ENCODE measurements around the gene BCL2A1. TPM values are rescaled to one million over a fixed set of nuclear protein-coding genes. Genes with fewer than 3 reads are reported as not detected.

BCL2A1 gene
- total RNA-seq, 1 experiment from 2014 or later = not detected

DNA sequence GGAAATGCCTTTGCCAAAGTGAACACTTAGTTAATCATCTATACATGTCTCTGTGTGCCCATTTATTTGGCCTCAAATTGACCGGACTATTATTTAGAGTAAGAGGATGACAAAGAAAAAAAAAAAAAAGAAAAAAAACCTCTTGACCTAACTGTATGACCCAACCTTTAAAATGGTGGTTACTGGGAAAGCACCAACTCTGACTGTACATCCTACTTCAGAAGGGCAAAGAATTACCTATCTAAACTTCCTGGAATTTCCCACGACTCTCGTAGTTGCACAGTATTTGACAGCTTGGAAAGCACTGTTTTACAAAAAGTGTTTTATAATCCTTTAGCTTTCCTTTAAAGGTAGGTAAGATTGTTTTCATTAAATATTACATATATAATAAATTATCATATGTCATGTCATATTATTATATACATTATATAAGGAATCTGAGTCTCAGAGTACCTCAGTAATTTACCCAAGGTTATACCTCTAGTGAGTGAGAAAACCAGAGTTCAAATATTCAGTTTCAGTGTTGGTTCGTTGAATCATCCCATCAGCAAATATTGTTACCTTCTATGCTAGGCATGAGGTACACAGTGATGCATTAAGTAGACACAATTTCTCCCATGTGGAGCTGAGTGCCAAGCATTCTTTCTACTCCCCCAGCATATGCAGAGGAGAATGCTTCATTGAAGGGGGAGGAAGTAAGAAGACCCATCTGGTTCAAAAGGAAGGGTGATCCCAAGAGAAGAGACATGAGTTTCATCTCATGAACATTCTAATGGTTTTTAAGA, 5.0 kb downstream of the BCL2A1 start:
- DNase-seq = no peak
- Histone ChIP-seq H3K23ac (ENCODE audit: insufficient read length, low read depth, low read length) (no peak overlapping the region), H3K4me1 (ENCODE audit: insufficient read depth, low read length) (no peaks in the 10 kb centered on the region; the same call in 1 of the 2 replicates), H2BK5ac (ENCODE audit: insufficient read length, low read length) (no peak overlapping the region), H3K18ac (ENCODE audit: insufficient read length, low read depth, low read length) (no peak overlapping the region), H2AFZ (ENCODE audit: low read length) (no peak overlapping the region), H2BK12ac (ENCODE audit: insufficient read length, low read depth, low read length) (no peak overlapping the region), H3K4me2 (ENCODE audit: insufficient read depth, insufficient read length, low read length) (no peak overlapping the region), H4K91ac (ENCODE audit: insufficient read length, low read depth, low read length) (no peak overlapping the region), H4K20me1 (ENCODE audit: control insufficient read depth, insufficient read depth, insufficient read length) (no peaks in the 10 kb centered on the region), H2BK120ac (ENCODE audit: low read depth, low read length, poor library complexity, severe bottlenecking) (no peak overlapping the region), H3K9ac (ENCODE audit: extremely low read depth, insufficient read length, low read length) (no peak overlapping the region), H3K79me1 (ENCODE audit: insufficient read depth, low read depth, low read length, poor library complexity, severe bottlenecking) (no peaks in the 10 kb centered on the region), H3K4ac (ENCODE audit: low read depth, low read length) (no peak overlapping the region), H2BK15ac (ENCODE audit: low read depth, low read length) (no peak overlapping the region), H3K9me3 (ENCODE audit: control insufficient read depth, low read depth, low read length) (no peaks in the 10 kb centered on the region), H3K23me2 (ENCODE audit: insufficient read length, low read depth, low read length, poor library complexity, severe bottlenecking) (no peaks in the 10 kb centered on the region), H4K8ac (replicated peaks; ENCODE audit: insufficient read length, low read depth, low read length) (no peak overlapping the region), H3T11ph (ENCODE audit: low read length) (no peak overlapping the region), H3K79me2 (ENCODE audit: insufficient read depth, low read length) (no peaks in the 10 kb centered on the region), H2AK5ac (ENCODE audit: insufficient read length, low read length) (no peak overlapping the region), H2BK20ac (ENCODE audit: low read depth, low read length, poor library complexity, severe bottlenecking) (no peak overlapping the region), H3K14ac (ENCODE audit: insufficient read depth, low read length) (no peak overlapping the region), H4K5ac (ENCODE audit: insufficient read length, low read depth, low read length) (no peak overlapping the region), H3K27ac (ENCODE audit: insufficient read length, low read depth, low read length) (no peak overlapping the region), H3K56ac (ENCODE audit: insufficient read length, low read depth, low read length) (no peak overlapping the region), H3K27me3 (ENCODE audit: insufficient read depth, low read length) (no peaks in the 10 kb centered on the region)
- WGBS (ENCODE audit: extremely low coverage, insufficient read length, low lambda C conversion rate) = no CpG with 5 or more reads among the region's 4 CpGs
- Mint-ChIP-seq H3K27me3 (ENCODE audit: low read depth) (no peaks in the 10 kb centered on the region), H3K9me3 (no peaks in the 10 kb centered on the region), H3K4me1 (0 out of 4 replicates have a peak, but pooled peaks cover 0 to 3% of the 10 kb centered on the region in 2 experiments), H3K4me3 (no peak overlapping the region), H3K27ac (no peak overlapping the region), H3K36me3 (ENCODE audit: insufficient read depth in 1 of 3, low read depth in 3 of 3) (no peaks in the 10 kb centered on the region)
- no peak for TF ChIP-seq CTCF (conservative IDR thresholded peaks at IDR 0.05)
